ENCODE measurements around the gene CBLB. TPM values are rescaled to one million over a fixed set of nuclear protein-coding genes. Genes with fewer than 3 reads are reported as not detected.
"Not testable (repeated sequence)": the region's sequence is repeated elsewhere in the genome, so short reads cannot be mapped to it uniquely, and the experiment has no call there.

CBLB gene
- total RNA-seq, 1 donor from 2014 or later, result 16.7 TPM

GRCh38 chr3:105759442-105760078 is 109.3 kb downstream of the CBLB start:
- no peak for DNase-seq (ENCODE audit: low read depth, low spot score)

GRCh38 chr3:105758451-105758850 is 110.4 kb downstream of the CBLB start:
- no peak for DNase-seq (ENCODE audit: low read depth, low spot score)

GRCh38 chr3:105755121-105755886 is 113.5 kb downstream of the CBLB start:
- no peak for DNase-seq (ENCODE audit: low read depth, low spot score)

- no peak for DNase-seq (ENCODE audit: low read depth, low spot score)
These were observed 115.9 kb downstream of the CBLB start for GRCh38 chr3:105752791-105753415.

GRCh38 chr3:105747696-105748095 is 121.1 kb downstream of the CBLB start:
- DNase-seq (ENCODE audit: low read depth, low spot score), result no peak

- DNase-seq (ENCODE audit: low read depth, low spot score), result no peak
These were observed 121.7 kb downstream of the CBLB start for GRCh38 chr3:105747060-105747541.

GRCh38 chr3:105746231-105746996 is 122.4 kb downstream of the CBLB start:
- DNase-seq (ENCODE audit: low read depth, low spot score), result no peak

GRCh38 chr3:105745046-105745445 is 123.8 kb downstream of the CBLB start:
- DNase-seq (ENCODE audit: low read depth, low spot score), result no peak

- DNase-seq (ENCODE audit: low read depth, low spot score), result no peak
These were observed 124.6 kb downstream of the CBLB start for GRCh38 chr3:105744202-105744601.

GRCh38 chr3:105733356-105733755 is 135.5 kb downstream of the CBLB start:
- DNase-seq (ENCODE audit: low read depth, low spot score), result no peak

- DNase-seq (ENCODE audit: low read depth, low spot score), result no peak
These were observed 137.1 kb downstream of the CBLB start for GRCh38 chr3:105731686-105732085.

- DNase-seq (ENCODE audit: low read depth, low spot score), result no peak
These were observed 137.9 kb downstream of the CBLB start for GRCh38 chr3:105730801-105731354.

- DNase-seq (ENCODE audit: low read depth, low spot score), result no peak
These were observed 139.1 kb downstream of the CBLB start for GRCh38 chr3:105729667-105730066.

GRCh38 chr3:105728771-105729312 is 140.0 kb downstream of the CBLB start:
- no peak for DNase-seq (ENCODE audit: low read depth, low spot score)

GRCh38 chr3:105727036-105727435 is 141.8 kb downstream of the CBLB start:
- not testable (repeated sequence) for DNase-seq (ENCODE audit: low read depth, low spot score)

- DNase-seq (ENCODE audit: low read depth, low spot score), result no peak
These were observed 145.8 kb downstream of the CBLB start for GRCh38 chr3:105722943-105723556.

GRCh38 chr3:105719791-105720190 is 149.0 kb downstream of the CBLB start:
- DNase-seq (ENCODE audit: low read depth, low spot score), result no peak

GRCh38 chr3:105715372-105715771 is 153.4 kb downstream of the CBLB start:
- no peak for DNase-seq (ENCODE audit: low read depth, low spot score)

- DNase-seq (ENCODE audit: low read depth, low spot score), result no peak
These were observed 154.4 kb downstream of the CBLB start for GRCh38 chr3:105714453-105714852.

GRCh38 chr3:105708980-105709379 is 159.8 kb downstream of the CBLB start:
- no peak for DNase-seq (ENCODE audit: low read depth, low spot score)

- no peak for DNase-seq (ENCODE audit: low read depth, low spot score)
These were observed 161.8 kb downstream of the CBLB start for GRCh38 chr3:105707009-105707408.
